Keratinocyte (primary cell): Measurements from ENCODE around the gene MTMR2. TPM values are rescaled to one million over a fixed set of nuclear protein-coding genes. Genes with fewer than 3 reads are reported as not detected.

Source experiments
- DNase-seq: peaks from one replicate; pipeline ENCODE4 v3.0.0-alpha.2; 2011; ENCODE audit warnings: low read depth, missing footprints, low spot score
- FAIRE-seq: peaks from 2 replicates; lab custom pipeline; 2011; peaks lifted over from hg19 to GRCh38; lab: Jason Lieb, UNC
- H2AFZ ChIP-seq: 2 replicates; pipeline ENCODE4 v1.6.0; 2012; ENCODE audit warnings: low read length, control low read depth, inconsistent platforms; ENCODE audit not compliant: control insufficient read depth
- H3K27ac ChIP-seq: 2 replicates; pipeline ENCODE4 v1.5.1; 2011; ENCODE audit warnings: low read length; ENCODE audit not compliant: control insufficient read depth, insufficient read depth
- H3K27me3 ChIP-seq: 3 replicates; pipeline ENCODE4 v1.6.0; 2011; ENCODE audit warnings: low read length; ENCODE audit not compliant: control insufficient read depth, insufficient read depth; ENCODE audit errors: extremely low read depth
- H3K36me3 ChIP-seq, 2 experiments: 2 replicates in 1 of 2; 3 replicates in 1 of 2; pipeline ENCODE4 v1.5.1; 2011; ENCODE audit warnings: low read length in 2 of 2, mild to moderate bottlenecking in 1 of 2; ENCODE audit not compliant: control insufficient read depth in 2 of 2, insufficient read depth in 2 of 2; ENCODE audit errors: extremely low read depth in 1 of 2
- H3K4me1 ChIP-seq: 3 replicates; pipeline ENCODE4 v1.5.1; 2011; ENCODE audit warnings: low read length; ENCODE audit not compliant: control insufficient read depth, insufficient read depth; ENCODE audit errors: extremely low read depth
- H3K4me2 ChIP-seq: 3 replicates; pipeline ENCODE4 v1.6.0; 2011; ENCODE audit warnings: low read depth, low read length; ENCODE audit not compliant: control insufficient read depth, insufficient read depth; ENCODE audit errors: extremely low read depth
- H3K4me3 ChIP-seq, 3 experiments: fragments of 200-600 bp in 1 of 3; sonication (generic) in 1 of 3; 2 replicates in 2 of 3; 3 replicates in 1 of 3; pipeline ENCODE4 v1.5.1; 2011 to 2016; ENCODE audit warnings: low read length in 3 of 3, mild to moderate bottlenecking in 3 of 3, control low read depth in 2 of 3, inconsistent platforms in 1 of 3, low read depth in 1 of 3, mixed read lengths in 1 of 3, mixed run types in 1 of 3, moderate library complexity in 1 of 3; ENCODE audit not compliant: control insufficient read depth in 2 of 3, insufficient read depth in 2 of 3; ENCODE audit errors: extremely low read depth in 1 of 3
- H3K79me2 ChIP-seq: 2 replicates; pipeline ENCODE4 v1.6.0; 2012; ENCODE audit warnings: low read length; ENCODE audit not compliant: control insufficient read depth, insufficient read depth
- H3K9ac ChIP-seq: 3 replicates; pipeline ENCODE4 v1.6.0; 2011; ENCODE audit warnings: low read length; ENCODE audit not compliant: control insufficient read depth, insufficient read depth; ENCODE audit errors: extremely low read depth
- H3K9me1 ChIP-seq: 3 replicates; pipeline ENCODE4 v1.6.0; 2011; ENCODE audit warnings: low read length; ENCODE audit not compliant: control insufficient read depth, insufficient read depth; ENCODE audit errors: extremely low read depth
- H3K9me3 ChIP-seq: 2 replicates; pipeline ENCODE4 v1.5.1; 2012; ENCODE audit warnings: low read depth, low read length; ENCODE audit not compliant: control insufficient read depth
- H4K20me1 ChIP-seq: 3 replicates; pipeline ENCODE4 v1.6.0; 2011; ENCODE audit warnings: low read length; ENCODE audit not compliant: control insufficient read depth, insufficient read depth; ENCODE audit errors: extremely low read depth
- EZH2 ChIP-seq: IDR thresholded peaks from one replicate; pipeline ENCODE4 v1.6.1; 2012; ENCODE audit warnings: inconsistent platforms, mild to moderate bottlenecking, low read length, moderate library complexity
- dilution Hi-C: fragments of 300-500 bp; cut with MboI; formaldehyde crosslinking; loops from one replicate; pipeline ENCODE4 v1.7.0; 2020; ENCODE audit warnings: low sequenced_read_pairs; ENCODE audit not compliant: extremely low pct_ligation_motif_present
- polyA plus RNA-seq, 5 experiments: library from polyadenylated mRNA; depleted of rRNA in 3 of 5; stranded (reverse) in 3 of 5; stranded (forward) in 1 of 5; unstranded in 1 of 5; fragments of >200 nt; gene quantifications; 1 replicate in 1 of 5; 2 replicates in 3 of 5; 3 replicates in 1 of 5; pipeline versions ENCODE4 v1.2.1 to v1.2.3, GENCODE V29; 2011 to 2012; ENCODE audit warnings: missing spikeins in 2 of 5, low read depth in 1 of 5, low replicate concordance in 1 of 5
- TF ChIP-seq, protein P1 (sequence below), 3 experiments: IDR thresholded peaks in 1 of 3; conservative IDR thresholded peaks in 1 of 3; optimal IDR thresholded peaks in 1 of 3; 2 replicates in 2 of 3; 3 replicates in 1 of 3; pipeline versions ENCODE3 to v1.5.1; 2011; ENCODE audit warnings: low read length in 3 of 3, mild to moderate bottlenecking in 3 of 3, moderate library complexity in 2 of 3, control low read depth in 1 of 3, inconsistent platforms in 1 of 3; ENCODE audit not compliant: insufficient read depth in 2 of 3; ENCODE audit errors: extremely low read depth in 1 of 3

The MTMR2 gene
- polyA plus RNA-seq, 1 donor (not counting 4 experiments of a cell fraction or from before 2014, with no cell fraction given) = 27.0 TPM

DNA sequence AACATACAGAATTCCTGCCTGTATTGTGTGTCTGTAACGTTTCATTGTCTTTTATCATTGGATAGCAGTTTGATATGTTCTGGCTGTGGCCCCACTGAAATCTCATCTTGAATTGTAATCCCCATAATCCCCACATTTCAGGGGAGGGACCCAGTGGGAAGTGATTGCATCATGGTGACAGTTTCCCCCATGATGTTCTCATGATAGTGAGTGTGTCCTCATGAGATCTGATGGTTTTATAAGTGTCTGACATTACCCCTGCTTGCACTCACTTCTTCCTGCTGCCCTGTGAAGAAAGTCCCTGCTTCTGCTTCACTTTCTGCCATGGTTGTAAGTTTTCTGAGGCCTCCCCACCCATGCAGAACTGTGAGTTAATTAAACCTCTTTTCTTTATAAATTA is 19.6 kb upstream of the MTMR2 start:
- H2AFZ ChIP-seq = no peak overlapping the region
- dilution Hi-C loops = no loop called here
- no peaks in the 10 kb centered on the region for H3K36me3 ChIP-seq
- H3K4me3 ChIP-seq = no peak overlapping the region
- H3K27me3 ChIP-seq = no peaks in the 10 kb centered on the region
- peaks cover 3% of the 10 kb centered on the region for H3K9me3 ChIP-seq
- H3K4me1 ChIP-seq = no peaks in the 10 kb centered on the region
- H3K27ac ChIP-seq = no peak overlapping the region
- FAIRE-seq (no peak), DNase-seq (no peak)
- no peak overlapping the region for H3K4me2 ChIP-seq
- H3K9ac ChIP-seq = no peak overlapping the region
- no peak for TF ChIP-seq EZH2
- TF ChIP-seq, protein P1, sequence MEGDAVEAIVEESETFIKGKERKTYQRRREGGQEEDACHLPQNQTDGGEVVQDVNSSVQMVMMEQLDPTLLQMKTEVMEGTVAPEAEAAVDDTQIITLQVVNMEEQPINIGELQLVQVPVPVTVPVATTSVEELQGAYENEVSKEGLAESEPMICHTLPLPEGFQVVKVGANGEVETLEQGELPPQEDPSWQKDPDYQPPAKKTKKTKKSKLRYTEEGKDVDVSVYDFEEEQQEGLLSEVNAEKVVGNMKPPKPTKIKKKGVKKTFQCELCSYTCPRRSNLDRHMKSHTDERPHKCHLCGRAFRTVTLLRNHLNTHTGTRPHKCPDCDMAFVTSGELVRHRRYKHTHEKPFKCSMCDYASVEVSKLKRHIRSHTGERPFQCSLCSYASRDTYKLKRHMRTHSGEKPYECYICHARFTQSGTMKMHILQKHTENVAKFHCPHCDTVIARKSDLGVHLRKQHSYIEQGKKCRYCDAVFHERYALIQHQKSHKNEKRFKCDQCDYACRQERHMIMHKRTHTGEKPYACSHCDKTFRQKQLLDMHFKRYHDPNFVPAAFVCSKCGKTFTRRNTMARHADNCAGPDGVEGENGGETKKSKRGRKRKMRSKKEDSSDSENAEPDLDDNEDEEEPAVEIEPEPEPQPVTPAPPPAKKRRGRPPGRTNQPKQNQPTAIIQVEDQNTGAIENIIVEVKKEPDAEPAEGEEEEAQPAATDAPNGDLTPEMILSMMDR (optimal IDR thresholded peaks at IDR 0.05 in 1 of 3, IDR thresholded peaks at IDR 0.05 in 1 of 3, conservative IDR thresholded peaks at IDR 0.05 in 1 of 3; ENCODE audit: extremely low read depth in 1 of 3, insufficient read depth in 2 of 3, low read length in 3 of 3) = no peak
- H3K79me2 ChIP-seq = no peaks in the 10 kb centered on the region
- no peaks in the 10 kb centered on the region for H3K9me1 ChIP-seq
- H4K20me1 ChIP-seq = no peaks in the 10 kb centered on the region

DNA sequence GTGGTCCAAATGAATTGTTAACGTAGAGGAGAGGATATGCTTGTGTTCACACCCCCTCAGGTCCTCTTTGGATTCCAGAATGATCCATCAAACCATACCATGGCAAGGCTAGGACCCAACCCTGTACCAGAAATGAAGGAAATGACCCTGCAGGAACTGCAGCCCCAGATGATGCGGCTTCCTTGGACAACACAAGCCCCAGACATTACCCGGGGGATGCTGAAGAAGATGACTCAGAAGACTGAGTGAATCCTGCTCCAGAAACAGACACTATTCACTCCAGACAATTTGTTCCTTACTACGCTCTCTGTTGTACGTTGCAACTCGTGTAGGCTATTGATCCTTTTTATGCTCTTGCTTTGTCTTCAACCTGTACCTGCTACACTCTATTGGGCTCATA is 15.2 kb upstream of the MTMR2 start:
- H3K27me3 ChIP-seq = no peaks in the 10 kb centered on the region
- H3K79me2 ChIP-seq = no peaks in the 10 kb centered on the region
- DNase-seq (no peak), FAIRE-seq (no peak)
- H4K20me1 ChIP-seq = no peaks in the 10 kb centered on the region
- no peak for TF ChIP-seq EZH2
- TF ChIP-seq, protein P1 (optimal IDR thresholded peaks at IDR 0.05 in 1 of 3, IDR thresholded peaks at IDR 0.05 in 1 of 3, conservative IDR thresholded peaks at IDR 0.05 in 1 of 3; ENCODE audit: extremely low read depth in 1 of 3, insufficient read depth in 2 of 3, low read length in 3 of 3) = no peak
- dilution Hi-C loops = no loop called here
- no peak overlapping the region for H2AFZ ChIP-seq
- H3K4me3 ChIP-seq = no peak overlapping the region
- no peaks in the 10 kb centered on the region for H3K9me3 ChIP-seq
- no peaks in the 10 kb centered on the region for H3K4me1 ChIP-seq
- H3K9me1 ChIP-seq = no peaks in the 10 kb centered on the region
- no peaks in the 10 kb centered on the region for H3K36me3 ChIP-seq
- H3K9ac ChIP-seq = no peak overlapping the region
- H3K4me2 ChIP-seq = no peak overlapping the region
- H3K27ac ChIP-seq = no peak overlapping the region
